Measurements from ENCODE around the gene IGF2.

DNA sequence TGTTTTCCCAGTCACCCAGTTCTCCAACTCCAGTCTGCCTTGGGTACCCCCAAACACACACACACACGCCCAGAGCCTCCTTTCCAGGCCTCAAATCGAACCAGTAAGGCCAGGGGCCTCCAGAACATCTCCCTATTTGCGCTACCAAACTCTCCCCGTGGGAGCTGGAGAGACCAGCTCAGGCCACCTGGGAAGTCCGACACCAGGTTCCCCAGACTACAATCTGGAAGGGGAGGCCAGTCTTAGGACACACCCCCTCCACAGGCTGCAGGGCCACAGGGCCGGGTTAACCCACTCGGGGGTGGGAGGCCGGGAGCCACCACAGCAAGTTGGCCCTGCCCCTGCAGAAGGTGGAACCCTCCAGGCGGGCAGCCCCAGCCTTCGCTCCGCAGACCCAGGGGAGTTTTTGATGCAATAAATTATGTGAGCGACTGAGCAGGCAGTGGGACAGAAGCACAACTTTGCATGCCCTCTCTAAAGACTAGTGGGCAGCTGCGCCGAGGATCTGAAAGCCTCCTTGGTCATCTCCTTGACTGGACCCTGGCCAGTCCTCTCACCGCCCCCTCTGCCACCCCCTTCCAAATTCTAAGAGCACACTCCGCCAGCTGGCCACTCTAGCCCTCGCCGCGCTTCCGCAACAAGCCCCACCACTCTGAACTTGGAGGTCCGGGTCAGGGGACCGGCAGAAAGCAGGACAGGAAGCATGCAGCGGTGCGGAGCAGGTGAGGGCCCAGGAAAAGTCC, 2.8 kb downstream of the IGF2 start:
- TF ChIP-seq TEAD4 (IDR thresholded peaks at IDR 0.05) (no peak), ZBTB7A (IDR thresholded peaks at IDR 0.05; ENCODE audit: low read depth) (no peak), NFIC (IDR thresholded peaks at IDR 0.05) (no peak), TCF12 (IDR thresholded peaks at IDR 0.05; ENCODE audit: low read depth) (no peak), CEBPB (IDR thresholded peaks at IDR 0.05) (no peak), TAF1 (IDR thresholded peaks at IDR 0.05; ENCODE audit: low read depth) (no peak), EP300 (IDR thresholded peaks at IDR 0.05; ENCODE audit: borderline replicate concordance) (no peak)
- TF ChIP-seq, protein P1, sequence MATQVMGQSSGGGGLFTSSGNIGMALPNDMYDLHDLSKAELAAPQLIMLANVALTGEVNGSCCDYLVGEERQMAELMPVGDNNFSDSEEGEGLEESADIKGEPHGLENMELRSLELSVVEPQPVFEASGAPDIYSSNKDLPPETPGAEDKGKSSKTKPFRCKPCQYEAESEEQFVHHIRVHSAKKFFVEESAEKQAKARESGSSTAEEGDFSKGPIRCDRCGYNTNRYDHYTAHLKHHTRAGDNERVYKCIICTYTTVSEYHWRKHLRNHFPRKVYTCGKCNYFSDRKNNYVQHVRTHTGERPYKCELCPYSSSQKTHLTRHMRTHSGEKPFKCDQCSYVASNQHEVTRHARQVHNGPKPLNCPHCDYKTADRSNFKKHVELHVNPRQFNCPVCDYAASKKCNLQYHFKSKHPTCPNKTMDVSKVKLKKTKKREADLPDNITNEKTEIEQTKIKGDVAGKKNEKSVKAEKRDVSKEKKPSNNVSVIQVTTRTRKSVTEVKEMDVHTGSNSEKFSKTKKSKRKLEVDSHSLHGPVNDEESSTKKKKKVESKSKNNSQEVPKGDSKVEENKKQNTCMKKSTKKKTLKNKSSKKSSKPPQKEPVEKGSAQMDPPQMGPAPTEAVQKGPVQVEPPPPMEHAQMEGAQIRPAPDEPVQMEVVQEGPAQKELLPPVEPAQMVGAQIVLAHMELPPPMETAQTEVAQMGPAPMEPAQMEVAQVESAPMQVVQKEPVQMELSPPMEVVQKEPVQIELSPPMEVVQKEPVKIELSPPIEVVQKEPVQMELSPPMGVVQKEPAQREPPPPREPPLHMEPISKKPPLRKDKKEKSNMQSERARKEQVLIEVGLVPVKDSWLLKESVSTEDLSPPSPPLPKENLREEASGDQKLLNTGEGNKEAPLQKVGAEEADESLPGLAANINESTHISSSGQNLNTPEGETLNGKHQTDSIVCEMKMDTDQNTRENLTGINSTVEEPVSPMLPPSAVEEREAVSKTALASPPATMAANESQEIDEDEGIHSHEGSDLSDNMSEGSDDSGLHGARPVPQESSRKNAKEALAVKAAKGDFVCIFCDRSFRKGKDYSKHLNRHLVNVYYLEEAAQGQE (IDR thresholded peaks at IDR 0.05; ENCODE audit: low read depth): no peak
- TF ChIP-seq, protein P2, sequence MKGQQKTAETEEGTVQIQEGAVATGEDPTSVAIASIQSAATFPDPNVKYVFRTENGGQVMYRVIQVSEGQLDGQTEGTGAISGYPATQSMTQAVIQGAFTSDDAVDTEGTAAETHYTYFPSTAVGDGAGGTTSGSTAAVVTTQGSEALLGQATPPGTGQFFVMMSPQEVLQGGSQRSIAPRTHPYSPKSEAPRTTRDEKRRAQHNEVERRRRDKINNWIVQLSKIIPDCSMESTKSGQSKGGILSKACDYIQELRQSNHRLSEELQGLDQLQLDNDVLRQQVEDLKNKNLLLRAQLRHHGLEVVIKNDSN (IDR thresholded peaks at IDR 0.05): no peak
- TF ChIP-seq, protein P3, sequence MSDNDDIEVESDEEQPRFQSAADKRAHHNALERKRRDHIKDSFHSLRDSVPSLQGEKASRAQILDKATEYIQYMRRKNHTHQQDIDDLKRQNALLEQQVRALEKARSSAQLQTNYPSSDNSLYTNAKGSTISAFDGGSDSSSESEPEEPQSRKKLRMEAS (IDR thresholded peaks at IDR 0.05): no peak
